Right lobe of liver (tissue), 6 donors: Measurements from ENCODE around the gene NRXN3. TPM values are rescaled to one million over a fixed set of nuclear protein-coding genes. Genes with fewer than 3 reads are reported as not detected.

ENCODE experiments used
- ATAC-seq, 4 donors: fragments of 200-7000 bp; cut with Tn5 transposase; one replicate each; pipeline ENCODE4 v1.9.1; 2020; ENCODE audit warnings: mild to moderate bottlenecking in 4 of 4, moderate library complexity in 4 of 4
- DNase-seq, 3 donors: peaks; one replicate each; pipeline ENCODE4 v3.0.0-alpha.2; 2020
- H3K27ac ChIP-seq, 3 donors: fragments of 200-600 bp; one replicate each; pipeline ENCODE4 v1.8.0; 2022
- H3K27me3 ChIP-seq, 2 donors: fragments of 200-600 bp; one replicate each; pipeline ENCODE4 v1.8.0; 2022
- H3K36me3 ChIP-seq, 4 donors: fragments of 200-600 bp; sonication (generic) in 1 of 4; one replicate each; pipeline versions ENCODE4 v1.5.1 to v1.8.0; 2017 to 2022; ENCODE audit warnings: control low read depth in 1 of 4
- H3K4me1 ChIP-seq, 4 donors: fragments of 200-600 bp; sonication (generic) in 1 of 4; one replicate each; pipeline versions ENCODE4 v1.5.1 to v1.8.0; 2017 to 2022; ENCODE audit warnings: control low read depth in 1 of 4
- H3K4me3 ChIP-seq, 3 donors: fragments of 200-600 bp; one replicate each; pipeline ENCODE4 v1.8.0; 2022
- H3K9me3 ChIP-seq, 4 donors: fragments of 200-600 bp; sonication (generic) in 1 of 4; one replicate each; pipeline versions ENCODE4 v1.5.1 to v1.8.0; 2017 to 2022; ENCODE audit warnings: control low read depth in 1 of 4
- POLR2A ChIP-seq: fragments of 450-650 bp; IDR thresholded peaks from one replicate; pipeline ENCODE4 v1.6.1; 2017; ENCODE audit warnings: antibody characterized with exemption, mild to moderate bottlenecking
- WGBS: methylation state at CpG from one replicate; pipeline ENCODE4 v1.1.6; 2018; ENCODE audit warnings: low coverage, low lambda C conversion rate; ENCODE audit not compliant: insufficient coverage; ENCODE audit errors: missing lambda C conversion rate; 5-methylcytosine and 5-hydroxymethylcytosine counted together
- intact Hi-C, 2 donors: fragments of 100-400 bp; cut with DNase I; formaldehyde crosslinking; loops; one replicate each; pipeline versions ENCODE4 v1.11.2 to v1.14.1; 2022
- total RNA-seq, 6 experiments: library from RNA; depleted of rRNA in 2 of 6; stranded (reverse); fragments of >200 nt in 2 of 6; fragmentation: NEBNext Ultra II Directional in 3 of 6; extraction: Animal tissue kit (Norgen Biotek cat#: 25700) in 3 of 6; gene quantifications; one replicate each; pipeline versions ENCODE4 v1.1.0 to v1.2.4, GENCODE V29; 2016 to 2023
- TF ChIP-seq, protein P1 (sequence below), 4 donors: fragments of 200-600 bp in 3 of 4; fragments of 450-650 bp in 1 of 4; IDR thresholded peaks; one replicate each; pipeline versions ENCODE4 v1.5.1 to v1.8.0; 2016 to 2022; ENCODE audit warnings: antibody characterized with exemption in 4 of 4, mild to moderate bottlenecking in 2 of 4
- donor health status: DM: no; HTN: yes; CAD: no.
- donor health status: DM: no; HTN: no; CAD: no.
- donor health status: DM: no; HTN: no; CAD: no.
- donor health status: DM: no; HTN: yes; CAD: no.
- donor health status: DM: no; HTN: yes; CAD: no.

The NRXN3 gene
- total RNA-seq, 6 experiments from 2014 or later, result 0.06 to 0.51 (median 0.23) TPM; not detected in 1

DNA sequence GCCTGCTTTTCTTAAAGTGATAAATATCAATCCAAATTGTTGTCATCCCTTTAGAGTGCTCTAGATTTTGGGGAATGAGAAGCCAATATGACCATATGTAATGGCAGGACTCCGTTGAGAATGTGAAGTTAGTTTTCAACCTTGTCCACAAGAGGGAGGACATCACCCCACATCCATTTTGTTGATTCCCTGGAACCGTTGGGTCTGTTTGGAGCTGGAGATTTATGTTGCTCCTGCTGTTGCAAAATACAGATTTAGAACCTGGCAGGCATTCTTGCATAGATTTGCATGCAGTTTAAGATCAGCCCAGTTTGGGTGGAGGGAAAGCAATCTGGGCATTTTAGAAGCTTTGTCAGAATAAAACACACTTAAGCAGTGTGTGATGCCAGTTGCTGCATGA, 620.1 kb downstream of the NRXN3 start:
- no peak for DNase-seq
- TF ChIP-seq POLR2A, result no peak
- TF ChIP-seq, protein P1, sequence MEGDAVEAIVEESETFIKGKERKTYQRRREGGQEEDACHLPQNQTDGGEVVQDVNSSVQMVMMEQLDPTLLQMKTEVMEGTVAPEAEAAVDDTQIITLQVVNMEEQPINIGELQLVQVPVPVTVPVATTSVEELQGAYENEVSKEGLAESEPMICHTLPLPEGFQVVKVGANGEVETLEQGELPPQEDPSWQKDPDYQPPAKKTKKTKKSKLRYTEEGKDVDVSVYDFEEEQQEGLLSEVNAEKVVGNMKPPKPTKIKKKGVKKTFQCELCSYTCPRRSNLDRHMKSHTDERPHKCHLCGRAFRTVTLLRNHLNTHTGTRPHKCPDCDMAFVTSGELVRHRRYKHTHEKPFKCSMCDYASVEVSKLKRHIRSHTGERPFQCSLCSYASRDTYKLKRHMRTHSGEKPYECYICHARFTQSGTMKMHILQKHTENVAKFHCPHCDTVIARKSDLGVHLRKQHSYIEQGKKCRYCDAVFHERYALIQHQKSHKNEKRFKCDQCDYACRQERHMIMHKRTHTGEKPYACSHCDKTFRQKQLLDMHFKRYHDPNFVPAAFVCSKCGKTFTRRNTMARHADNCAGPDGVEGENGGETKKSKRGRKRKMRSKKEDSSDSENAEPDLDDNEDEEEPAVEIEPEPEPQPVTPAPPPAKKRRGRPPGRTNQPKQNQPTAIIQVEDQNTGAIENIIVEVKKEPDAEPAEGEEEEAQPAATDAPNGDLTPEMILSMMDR (IDR thresholded peaks at IDR 0.05), result no peak

DNA sequence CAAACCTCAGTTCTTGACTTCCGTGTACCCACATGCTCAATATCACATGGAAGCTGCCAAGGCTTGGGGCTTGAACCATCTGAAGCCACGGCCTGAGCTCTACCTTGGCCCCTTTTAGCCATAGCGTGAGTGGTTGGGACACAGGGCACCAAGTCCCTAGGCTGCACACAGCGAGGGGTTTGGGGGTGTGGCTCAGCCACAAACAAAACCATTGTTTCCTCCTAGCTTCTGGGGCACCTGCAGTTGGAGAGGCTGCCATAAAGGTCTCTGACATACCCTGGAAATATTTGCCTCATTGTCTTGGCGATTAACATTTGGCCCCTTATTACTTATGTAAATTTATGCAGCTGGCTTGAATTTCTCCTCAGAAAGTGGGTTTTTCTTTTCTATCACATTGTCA, 628.6 kb downstream of the NRXN3 start:
- DNase-seq (no peak), ATAC-seq (no peak)
- no peaks in the 10 kb centered on the region for H3K36me3 ChIP-seq
- no peaks in the 10 kb centered on the region for H3K9me3 ChIP-seq
- intact Hi-C loops, result no loop called here
- no peaks in the 10 kb centered on the region for H3K4me1 ChIP-seq
- 41% methylated on average over 4 of the region's 5 CpGs for WGBS
- H3K27ac ChIP-seq, result no peak overlapping the region
- TF ChIP-seq, protein P1 (IDR thresholded peaks at IDR 0.05), result no peak
- TF ChIP-seq POLR2A, result no peak
- H3K27me3 ChIP-seq, result no peaks in the 10 kb centered on the region
- H3K4me3 ChIP-seq, result no peak overlapping the region

More for the DNA sequence above, 620.1 kb downstream of the NRXN3 start:
- H3K4me3 ChIP-seq, result no peak overlapping the region
- peaks cover 0 to 3% (median 0%) of the 10 kb centered on the region in 4 donors for H3K9me3 ChIP-seq
- ATAC-seq, result no peak
- H3K36me3 ChIP-seq, result no peaks in the 10 kb centered on the region
- no peaks in the 10 kb centered on the region for H3K27me3 ChIP-seq
- 5% methylated on average over 2 of the region's 2 CpGs for WGBS
- no peak overlapping the region for H3K27ac ChIP-seq
- intact Hi-C loops, result no loop called here
- no peaks in the 10 kb centered on the region for H3K4me1 ChIP-seq

- intact Hi-C loops, result no loop called here
- Histone ChIP-seq H3K9me3 (no peaks in the 10 kb centered on the region), H3K4me1 (no peaks in the 10 kb centered on the region), H3K4me3 (no peak overlapping the region), H3K27ac (no peak overlapping the region), H3K27me3 (no peaks in the 10 kb centered on the region), H3K36me3 (no peaks in the 10 kb centered on the region)
- DNase-seq, result no peak
- ATAC-seq, result no peak
- 18% methylated on average over 3 of the region's 3 CpGs for WGBS
- TF ChIP-seq POLR2A, result no peak
- TF ChIP-seq, protein P1 (IDR thresholded peaks at IDR 0.05), result no peak
Observed at GRCh38 chr14:78805570-78805969, 635.4 kb downstream of the NRXN3 start.

GRCh38 chr14:78823035-78823434, 652.9 kb downstream of the NRXN3 start:
- Histone ChIP-seq H3K36me3 (no peaks in the 10 kb centered on the region), H3K4me1 (no peaks in the 10 kb centered on the region), H3K9me3 (no peaks in the 10 kb centered on the region), H3K27me3 (no peaks in the 10 kb centered on the region), H3K27ac (no peak overlapping the region), H3K4me3 (no peak overlapping the region)
- intact Hi-C loops, result no loop called here
- 52% methylated on average over 3 of the region's 3 CpGs for WGBS
- TF ChIP-seq POLR2A, result no peak
- TF ChIP-seq, protein P1 (IDR thresholded peaks at IDR 0.05), result no peak
- no peak for ATAC-seq
- DNase-seq, result no peak

DNA sequence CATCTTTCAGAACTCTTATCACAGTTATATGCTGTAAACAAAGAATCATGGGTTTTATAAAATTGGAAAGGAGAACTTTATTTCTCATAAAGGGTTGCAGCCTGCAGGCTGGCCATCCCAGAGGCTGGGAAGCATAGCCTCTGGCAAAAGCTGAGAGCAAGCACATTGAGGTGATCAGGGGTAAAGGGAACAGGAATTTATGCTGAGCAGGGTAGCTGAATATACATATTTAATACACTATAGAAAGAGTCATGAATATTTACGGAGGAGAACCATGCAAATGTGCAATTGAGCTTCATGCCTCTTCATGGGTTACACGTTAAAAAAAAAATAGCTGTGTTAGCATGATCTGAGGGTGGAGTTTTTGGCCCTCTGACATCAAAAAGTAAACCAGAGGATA, 653.3 kb downstream of the NRXN3 start:
- ATAC-seq, result no peak
- no peaks in the 10 kb centered on the region for H3K4me1 ChIP-seq
- 14% methylated on average over 2 of the region's 2 CpGs for WGBS
- no peak overlapping the region for H3K4me3 ChIP-seq
- no peak overlapping the region for H3K27ac ChIP-seq
- no peaks in the 10 kb centered on the region for H3K36me3 ChIP-seq
- intact Hi-C loops, result no loop called here
- TF ChIP-seq, protein P1 (IDR thresholded peaks at IDR 0.05), result no peak
- TF ChIP-seq POLR2A, result no peak
- no peak for DNase-seq
- H3K9me3 ChIP-seq, result no peaks in the 10 kb centered on the region
- no peaks in the 10 kb centered on the region for H3K27me3 ChIP-seq
